ENCODE results near the gene SPON2. TPM values are rescaled to one million over a fixed set of nuclear protein-coding genes. Genes with fewer than 3 reads are reported as not detected.

The SPON2 gene
- total RNA-seq (2014; rRNA removed; shearing (Covaris generic)) = 3.8 and 7.7 TPM in 2 replicates

DNA sequence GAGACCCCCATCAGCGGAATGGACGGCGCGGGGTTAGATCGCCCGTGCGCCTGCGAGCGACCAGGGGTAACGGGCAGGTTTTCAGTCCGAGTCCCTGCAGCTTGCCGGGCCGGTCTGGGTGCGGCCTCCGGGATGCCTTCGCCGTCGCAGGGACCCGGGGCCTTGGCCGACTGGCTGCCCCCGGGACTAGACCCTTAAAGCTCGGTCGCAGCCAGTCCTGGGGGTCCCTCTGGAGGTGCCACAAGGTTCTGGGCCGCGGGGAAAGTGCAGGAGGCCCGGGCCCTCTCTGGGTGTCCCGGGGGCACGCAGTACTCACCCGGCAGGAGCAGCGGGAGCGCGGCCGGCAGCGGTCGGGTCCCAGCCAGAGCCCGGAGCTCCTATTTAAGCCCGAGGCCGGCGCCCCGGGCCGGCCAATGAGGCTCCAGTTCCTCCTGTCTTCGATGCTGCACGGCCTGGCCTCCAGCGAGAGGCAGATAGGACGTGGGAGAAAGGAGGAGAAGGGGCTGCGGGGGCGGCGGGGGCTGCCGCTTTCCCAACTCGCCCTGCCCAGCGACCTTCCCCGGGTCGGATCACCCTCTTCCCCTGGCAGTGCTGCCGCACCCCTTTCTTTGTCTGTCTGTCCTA is at the start of gene SPON2:
TSS of gene SPON2 (minus strand) at position 356 of the 624 bp plus-strand sequence.
- DNase-seq (ENCODE audit: low read depth) = no peak

DNA sequence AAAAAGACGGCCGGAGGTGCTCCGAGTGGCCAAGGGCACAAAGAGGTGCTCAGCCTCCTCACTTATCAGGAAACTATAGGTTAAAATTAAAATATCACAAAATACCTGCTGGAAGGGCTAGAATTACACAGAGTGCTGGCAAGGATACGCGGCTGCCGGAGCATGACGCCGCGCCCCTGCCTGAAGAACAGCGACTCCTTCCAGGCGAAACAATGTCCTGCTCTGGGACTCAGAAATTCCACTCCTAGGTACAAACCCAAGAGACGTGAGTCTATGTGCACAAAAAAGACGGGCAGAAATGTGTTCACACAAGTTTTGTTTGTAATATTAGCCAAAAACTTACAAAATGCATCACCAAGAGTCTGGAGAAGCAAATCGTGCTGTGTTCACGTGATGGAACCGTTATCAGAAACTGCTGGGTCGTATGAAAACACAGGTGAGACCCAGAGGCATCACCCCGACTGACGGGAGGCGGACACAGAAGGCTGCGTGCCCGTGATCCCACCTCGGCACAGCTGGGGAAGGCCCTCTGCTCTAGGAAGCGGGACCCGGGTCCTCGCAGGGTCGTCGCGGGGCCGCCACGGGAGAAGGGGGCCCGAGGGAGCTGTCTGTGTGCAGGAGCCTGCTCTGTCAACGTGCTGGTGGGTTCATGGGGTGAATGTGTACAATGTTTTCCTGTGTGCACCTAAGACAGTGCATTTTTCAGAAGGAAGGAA is 48.9 kb upstream of the SPON2 start:
- no peak for DNase-seq (ENCODE audit: low read depth)

DNA sequence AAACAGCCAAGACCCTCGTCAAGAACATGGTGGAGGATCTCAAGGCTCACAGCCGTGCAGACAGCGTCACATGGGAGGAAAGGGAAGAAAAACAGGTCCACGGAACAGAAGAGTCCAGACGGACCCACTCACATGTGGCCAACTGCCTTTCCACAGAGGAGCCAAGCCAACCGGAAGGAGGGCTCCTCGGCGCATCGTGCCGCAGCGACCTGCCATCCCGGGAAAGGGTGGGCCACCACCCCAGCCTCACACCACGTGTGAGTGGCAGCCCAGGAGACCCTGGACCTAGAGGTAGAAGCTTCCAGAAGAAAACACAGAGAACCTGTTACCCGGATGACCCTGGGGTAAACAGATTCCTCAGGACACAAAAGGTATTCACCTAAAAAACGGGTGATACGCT is 48.2 kb upstream of the SPON2 start:
- DNase-seq (ENCODE audit: low read depth) = no peak

DNA sequence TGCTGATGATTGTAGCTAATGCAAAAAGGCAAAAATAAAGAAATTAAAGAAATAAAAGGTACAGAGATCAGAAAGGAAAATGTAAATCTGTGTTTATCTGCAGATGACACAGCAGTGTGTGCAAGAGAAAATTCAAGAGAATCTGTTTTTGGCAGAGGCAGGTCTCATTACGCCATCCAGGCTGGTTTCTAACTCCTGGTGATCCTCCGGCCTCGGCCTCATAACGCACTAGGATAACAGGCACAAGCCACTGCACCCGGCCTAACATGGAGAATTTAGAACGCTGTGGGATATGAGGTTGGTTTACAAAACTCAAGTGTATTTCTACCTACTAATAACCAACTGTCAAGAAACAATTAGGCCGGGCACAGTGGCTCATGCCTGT is 47.2 kb upstream of the SPON2 start:
- DNase-seq (ENCODE audit: low read depth) = no peak

DNA sequence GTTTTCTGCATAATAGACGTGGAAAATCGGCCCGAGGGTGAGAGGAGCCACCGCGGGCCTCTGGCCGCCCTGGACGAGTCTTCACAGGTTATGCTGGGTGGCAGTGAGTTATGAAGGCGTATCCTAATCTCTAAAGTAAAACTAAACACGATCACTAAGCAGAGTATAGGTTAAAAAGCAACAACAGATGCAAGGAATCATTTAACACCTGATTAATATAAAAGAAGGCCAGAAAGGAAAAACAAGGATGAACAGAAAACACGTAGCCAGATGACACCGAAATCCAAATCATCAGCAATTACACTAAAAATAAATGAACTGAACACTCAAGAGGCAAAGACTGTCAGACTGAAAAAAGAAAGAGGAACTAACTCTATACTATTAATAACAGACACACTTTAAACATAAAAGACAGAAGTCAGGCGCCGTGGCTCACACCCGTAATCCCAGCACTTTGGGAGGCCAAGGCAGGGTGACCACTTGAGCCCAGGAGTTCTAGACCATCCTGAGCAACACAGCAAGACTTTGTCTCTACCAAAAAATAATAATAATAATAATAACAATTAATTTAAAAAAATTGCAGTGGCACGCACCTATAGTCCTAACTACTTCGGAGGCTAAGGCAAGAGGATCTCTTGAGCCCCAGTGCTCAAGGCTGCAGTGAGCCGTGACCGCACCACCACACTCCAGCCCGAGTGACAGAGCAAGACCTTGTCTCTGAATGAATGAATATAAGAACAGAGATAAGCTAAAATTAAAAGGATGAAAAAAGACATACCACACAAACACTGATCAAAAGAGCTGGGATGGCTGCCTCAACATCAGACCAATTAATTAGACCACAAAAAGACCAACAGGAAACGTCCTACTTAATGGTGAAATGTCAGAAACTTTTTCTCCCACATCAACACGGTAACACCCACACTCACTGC is 46.5 kb upstream of the SPON2 start:
- DNase-seq (ENCODE audit: low read depth) = no peak

DNA sequence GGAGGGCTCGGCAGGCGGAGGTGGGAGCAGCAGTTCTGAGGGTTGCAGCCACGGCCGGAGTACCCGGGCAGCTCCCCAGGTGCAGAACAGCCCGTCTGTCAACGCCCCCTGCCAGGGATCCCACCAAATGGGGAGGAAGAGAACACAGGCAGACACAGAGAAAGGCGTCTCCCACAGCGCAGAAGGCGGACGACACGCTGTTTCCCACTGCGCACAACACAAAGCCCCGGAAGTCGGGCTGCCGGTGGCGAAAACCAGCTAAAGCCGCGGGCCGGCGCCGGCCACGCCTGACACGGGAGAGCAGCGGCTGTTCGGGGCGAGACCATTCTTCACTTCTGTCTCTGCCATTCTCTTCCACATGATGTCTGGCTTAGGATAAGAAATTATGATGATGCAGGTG is 45.0 kb upstream of the SPON2 start:
- no peak for DNase-seq (ENCODE audit: low read depth)

DNA sequence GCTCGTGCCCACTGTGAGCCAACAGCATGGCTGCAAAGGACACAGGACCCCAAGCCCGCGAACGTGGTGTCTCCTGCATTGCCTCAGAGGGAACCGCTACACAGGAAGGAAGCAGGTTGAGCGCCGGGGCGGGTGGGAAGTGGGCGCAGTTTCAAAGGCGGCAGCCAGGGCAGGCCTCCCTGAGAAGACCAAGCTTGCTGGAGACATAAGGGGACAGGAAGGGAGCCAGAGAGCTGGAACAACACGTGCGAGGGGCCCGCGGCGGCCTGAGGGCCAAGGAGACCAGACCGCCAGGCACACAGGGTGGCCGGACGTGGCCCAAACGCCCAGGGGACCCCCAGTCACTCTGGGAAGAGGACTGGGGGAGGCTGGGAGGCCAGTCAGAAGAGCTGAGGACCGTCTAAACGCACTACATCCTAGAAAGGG is 44.5 kb upstream of the SPON2 start:
- no peak for DNase-seq (ENCODE audit: low read depth)

DNA sequence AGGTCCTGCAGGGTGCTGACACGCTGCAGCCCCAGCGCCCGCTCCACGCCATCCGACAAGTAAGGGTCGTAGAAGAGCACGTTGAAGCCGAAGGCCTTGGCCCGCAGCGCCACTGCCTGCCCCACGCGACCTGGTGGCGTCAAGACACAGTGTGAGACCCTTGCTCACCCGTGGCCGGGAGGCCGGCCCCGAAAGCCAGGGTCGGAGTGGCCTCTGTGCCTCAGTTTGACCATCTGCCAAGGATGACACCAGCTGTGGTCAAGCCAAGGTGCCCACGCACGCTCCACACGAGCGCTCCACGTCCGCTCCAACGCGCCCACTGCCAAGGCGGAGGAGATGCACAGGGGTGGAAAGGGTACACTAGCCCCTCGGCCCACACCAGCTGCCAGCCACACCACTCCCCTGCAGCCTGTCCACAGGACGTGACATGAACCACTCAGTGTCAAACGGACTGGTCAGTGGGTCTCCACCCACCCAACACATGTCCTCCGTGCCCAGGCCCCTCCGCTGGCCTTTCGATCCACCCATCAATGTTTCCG is 43.8 kb upstream of the SPON2 start:
- no peak for DNase-seq (ENCODE audit: low read depth)

DNA sequence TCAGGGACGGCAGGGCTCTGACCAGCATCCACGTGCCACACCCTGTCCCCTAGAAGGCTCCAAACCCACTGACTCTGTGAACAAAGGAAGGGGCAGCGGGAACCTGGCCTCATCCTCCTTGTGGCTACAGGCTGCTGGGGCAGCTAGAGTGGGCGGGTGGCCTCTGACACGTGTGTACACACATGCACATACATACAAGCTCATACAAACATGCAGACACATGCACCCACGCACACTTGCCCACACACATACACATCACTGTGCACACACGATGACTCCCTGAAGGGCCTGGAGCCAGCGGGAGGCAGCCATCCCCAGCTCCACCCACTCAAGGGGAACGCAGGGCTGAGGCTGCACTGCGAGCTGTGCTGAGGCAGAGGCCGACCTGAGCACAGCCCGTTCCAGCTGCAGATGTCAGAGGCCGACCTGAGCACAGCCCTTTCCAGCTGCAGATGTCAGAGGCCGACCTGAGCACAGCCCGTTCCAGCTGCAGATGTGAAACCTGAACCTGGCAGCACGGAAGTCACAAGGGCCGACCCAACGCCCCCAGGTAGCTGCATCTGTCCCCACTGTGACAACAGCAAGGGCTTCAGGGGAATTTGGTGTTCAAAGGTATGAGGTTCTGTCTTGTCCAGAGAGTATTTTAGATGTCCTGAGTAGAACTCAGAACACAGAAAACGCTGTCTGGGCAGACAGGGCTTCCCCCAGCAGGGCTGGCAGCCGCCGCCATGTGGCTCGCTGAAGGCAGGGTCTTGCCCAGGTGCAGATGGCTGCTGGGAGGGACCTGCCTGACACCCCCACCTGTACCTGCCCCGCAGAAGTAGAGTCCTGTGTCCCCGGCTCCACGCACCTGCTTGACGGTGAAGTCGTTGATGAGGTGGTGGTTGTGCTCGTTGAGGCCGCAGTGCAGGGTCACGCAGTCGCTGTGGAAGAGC is 43.0 kb upstream of the SPON2 start:
- DNase-seq (ENCODE audit: low read depth) = no peak

DNA sequence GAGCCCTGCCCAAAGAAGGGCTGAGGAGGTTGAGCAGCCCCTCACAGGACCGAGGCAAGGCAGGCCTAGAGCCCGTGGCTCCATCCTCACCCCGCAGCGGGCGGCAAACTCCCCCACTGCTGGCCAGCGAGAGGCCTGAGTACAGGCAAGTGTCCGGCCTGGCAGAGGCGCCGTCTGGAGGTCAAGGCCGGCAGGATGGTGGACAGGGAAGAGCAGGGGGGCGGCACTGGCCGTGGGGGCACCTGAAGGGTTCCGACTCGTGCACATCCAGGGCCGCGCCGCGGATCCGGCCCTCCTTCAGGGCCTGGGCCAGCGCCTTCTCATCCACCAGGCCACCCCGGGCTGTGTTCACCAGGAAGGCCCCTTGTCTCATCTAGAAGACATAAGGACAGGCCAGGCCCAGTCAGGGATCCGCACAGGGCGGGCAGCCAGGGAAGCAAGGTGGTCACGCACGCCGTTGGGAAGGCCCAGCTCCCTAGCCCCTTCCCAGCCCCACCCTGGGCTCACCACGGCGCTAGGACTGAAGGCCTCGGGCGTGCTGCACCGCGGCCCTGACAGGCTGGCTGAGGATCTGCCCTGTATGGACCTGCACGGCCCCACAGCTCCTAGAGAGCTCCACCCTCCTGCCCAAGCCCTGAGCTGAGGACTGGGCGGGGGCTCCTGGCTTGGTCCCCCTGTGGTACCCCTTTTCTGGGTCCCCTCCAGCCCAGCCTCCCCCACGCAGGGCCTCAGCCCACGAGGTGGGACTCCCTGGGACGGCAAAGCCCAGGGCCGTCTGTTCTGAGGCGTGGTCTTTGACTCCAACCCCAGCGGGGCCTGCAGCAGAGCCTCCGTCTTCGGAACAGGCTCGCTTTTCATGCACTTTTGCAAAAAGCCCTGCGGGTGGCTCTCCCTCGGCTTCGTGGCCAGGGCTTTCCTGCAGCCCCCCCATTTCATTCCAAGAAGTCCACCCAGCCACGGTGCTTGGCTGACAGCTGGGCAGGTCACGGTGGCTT is 42.0 kb upstream of the SPON2 start:
- DNase-seq (ENCODE audit: low read depth) = no peak

DNA sequence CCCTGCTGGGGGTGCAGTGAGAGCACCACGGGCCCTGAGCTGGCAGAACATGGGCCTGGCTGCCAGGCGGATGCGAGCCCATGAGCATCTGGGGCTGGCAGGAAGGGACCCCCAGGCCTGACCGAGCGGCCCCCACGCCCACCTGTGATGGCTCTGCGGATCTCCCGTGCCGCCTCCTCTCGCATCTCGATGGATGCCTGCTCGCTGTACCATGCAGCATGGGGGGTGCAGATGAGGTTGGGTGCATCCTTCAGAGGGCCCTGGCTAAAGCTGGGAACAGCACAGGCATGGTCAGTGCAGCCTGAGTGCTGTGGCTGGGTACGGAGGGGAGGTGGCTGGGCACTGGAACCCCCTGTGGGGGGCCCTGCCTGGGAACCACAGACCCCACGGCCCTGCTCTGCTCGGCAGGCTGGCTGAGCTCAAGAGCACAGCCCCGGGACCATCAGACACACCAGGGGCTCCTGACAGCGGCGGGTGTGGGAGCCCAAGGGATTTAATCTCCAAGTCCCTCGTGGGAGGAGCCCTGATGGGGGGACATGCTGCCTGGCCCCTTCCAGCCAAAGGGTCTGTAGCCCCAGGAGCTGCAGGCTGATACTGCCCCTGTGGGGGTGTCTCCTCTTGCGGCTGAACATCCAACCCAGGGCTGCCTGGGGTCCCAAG is 41.1 kb upstream of the SPON2 start:
- no peak for DNase-seq (ENCODE audit: low read depth)

DNA sequence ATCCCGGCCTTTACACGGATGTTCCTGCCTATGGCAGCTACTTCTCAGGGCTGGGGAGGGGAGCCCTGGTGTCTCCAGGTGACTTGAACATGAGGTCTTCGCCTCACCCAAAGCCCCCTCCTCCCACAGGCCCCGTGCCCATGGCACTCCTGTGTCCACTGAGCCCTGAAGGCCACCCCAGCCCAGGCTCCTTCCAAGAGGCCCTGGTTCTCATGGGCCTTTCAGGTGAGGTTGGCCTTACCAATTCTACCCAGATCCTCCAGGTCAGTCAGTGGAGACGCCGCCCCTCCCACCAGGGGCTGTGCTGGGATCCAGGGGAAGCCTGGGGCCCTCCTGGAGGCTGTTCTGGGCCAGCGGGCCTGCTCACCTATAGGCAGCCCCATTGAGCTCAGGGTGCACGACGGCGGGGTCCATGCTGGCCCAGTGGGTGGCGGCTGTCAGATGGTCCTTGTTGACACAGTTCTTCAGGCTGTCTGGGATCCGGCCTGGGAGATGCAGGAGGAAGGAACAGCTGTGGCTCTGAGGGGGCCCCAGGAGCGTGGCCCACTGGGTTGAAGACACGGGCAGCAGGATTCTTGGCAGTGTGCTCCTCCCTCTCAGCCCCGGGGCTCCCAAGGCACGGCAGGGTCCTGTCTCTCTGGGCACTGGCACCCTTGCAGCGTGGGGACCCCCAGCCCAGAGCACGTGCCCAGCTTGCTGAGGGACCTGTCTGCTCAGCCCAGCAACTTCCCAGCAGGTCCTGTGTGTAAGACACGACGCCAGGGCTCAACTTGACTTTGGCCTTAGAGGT is 40.4 kb upstream of the SPON2 start:
- no peak for DNase-seq (ENCODE audit: low read depth)

DNA sequence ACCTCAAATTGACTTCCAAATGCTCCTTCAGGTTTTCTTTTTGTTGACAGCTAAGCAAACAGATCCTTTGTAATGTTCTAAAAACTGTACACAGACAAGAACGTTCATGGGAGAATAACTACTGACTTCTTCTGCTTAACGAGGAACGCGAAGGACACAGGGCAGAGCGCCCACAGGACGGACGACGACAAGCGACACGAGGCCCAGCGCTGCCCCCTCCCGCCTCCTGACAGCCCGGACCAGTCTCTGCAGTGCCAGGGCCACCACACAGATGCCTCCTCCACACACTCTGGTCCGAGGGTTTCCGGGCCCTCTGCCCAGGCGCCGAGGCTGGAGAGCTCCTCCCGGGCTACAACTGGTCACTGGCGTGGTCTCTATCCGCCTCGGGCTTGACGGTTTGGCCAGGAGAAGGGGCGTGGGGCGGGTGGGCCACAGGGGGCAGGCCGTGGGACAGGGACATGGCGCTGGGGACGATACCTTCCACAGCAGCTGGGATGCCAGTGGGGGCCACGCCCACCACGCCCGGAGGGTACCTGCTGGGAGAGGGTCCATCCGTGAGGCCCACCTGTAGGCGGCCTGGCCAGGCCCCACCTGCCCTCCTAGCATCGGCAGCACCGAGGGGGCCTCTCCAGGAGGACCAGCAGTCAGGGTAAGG is 39.6 kb upstream of the SPON2 start:
- DNase-seq (ENCODE audit: low read depth) = no peak

DNA sequence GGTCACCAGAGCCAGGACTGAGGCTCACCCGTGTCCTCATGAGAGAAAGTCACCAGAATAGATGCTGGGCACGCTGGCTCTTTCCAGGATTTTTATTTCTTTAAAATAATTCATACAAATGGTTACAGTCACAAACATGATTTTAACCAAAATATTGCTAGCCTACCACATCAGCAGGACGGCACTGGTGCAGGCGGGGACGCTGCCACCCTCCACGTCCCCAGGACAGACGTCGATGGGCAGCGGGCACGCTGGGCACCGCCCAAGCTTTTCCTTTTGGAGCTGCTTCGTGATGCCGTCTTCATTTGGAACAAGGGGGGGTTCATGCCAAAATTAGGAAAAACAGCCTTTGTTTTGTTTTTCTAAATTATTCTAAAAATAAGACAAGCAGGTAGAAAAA is 39.0 kb upstream of the SPON2 start:
- no peak for DNase-seq (ENCODE audit: low read depth)

DNA sequence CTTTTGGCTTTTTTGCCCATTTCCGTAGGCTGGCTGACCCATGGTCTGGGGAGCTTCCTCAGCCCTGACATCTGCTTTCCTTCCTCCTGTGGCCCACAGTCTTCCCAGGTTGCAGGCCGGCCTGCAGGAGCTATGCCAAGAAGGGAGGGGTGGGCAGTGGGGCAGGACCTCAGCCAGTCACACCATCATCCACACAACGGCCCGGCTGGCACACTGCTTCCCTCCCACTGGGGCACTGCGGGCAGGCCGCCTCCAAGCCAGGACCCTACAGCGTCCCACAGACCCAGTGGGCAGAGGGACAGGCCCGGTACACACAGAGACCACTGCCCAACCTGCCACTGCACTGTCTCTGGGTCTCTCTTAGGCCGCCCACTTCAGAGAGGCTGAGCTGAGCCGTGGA is 38.6 kb upstream of the SPON2 start:
- no peak for DNase-seq (ENCODE audit: low read depth)

DNA sequence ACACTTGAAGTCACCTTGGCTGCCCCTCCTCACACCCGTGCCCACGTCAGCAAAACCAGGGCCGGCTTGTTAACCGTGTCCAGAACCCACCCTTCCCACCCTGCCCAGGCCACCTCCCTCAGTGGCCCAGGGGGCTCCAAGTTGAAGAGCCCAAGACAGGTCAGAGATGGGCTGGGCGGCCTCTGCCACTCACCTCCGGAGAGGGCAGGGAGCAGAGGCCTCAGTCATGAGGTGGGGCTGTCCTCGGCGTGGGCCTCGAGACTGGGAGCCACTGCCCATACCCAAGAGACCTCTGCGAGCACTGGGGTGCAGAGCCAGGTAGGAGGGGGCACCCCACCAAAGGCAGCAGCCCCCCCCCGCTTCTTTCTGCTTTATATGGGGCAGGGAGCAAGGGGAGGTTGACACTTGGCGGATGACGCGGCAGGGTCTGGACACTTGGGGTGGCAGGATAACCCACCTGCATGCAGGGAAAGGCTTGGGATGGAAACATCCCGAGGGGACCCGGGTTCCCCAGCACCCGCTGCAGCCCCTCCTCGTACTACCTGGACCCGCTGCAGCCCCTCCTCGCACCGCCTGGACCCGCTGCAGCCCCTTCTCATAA is 38.0 kb upstream of the SPON2 start:
- no peak for DNase-seq (ENCODE audit: low read depth)

DNA sequence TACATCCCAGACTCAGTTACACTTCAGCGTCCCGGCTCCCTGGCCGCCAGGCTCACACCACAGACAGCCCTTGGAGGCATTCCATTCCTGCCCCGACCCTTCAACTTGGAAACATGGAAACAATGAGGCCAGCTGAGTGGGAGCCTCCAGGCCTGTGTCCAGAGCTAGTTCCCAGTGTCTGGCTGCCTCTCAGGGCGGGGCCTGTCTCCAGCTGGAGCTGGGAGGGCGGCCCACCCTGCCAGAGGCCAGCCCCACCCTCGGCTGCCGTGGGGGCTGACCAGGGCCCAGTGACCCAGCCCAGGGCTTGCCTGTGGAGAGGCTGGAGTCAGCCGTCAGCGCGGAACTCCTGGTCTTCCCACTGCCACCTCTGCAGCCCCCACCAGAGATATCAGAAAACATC is 37.4 kb upstream of the SPON2 start:
- peak; percentile 28 for DNase-seq (ENCODE audit: low read depth)
